ENCODE measurements around the gene SLC35F6. TPM values are rescaled to one million over a fixed set of nuclear protein-coding genes. Genes with fewer than 3 reads are reported as not detected.

SLC35F6 gene
- total RNA-seq, 2 experiments from 2014 or later: 10.4 to 15.0 TPM

GRCh38 chr2:26729311-26729710 lies 34.8 kb upstream of the SLC35F6 start:
- Histone ChIP-seq H2AFZ (ENCODE audit: low read length) (no peak overlapping the region), H3K9me3 (ENCODE audit: low read length) (no peaks in the 10 kb centered on the region), H3K79me2 (ENCODE audit: insufficient read depth, low read depth, low read length) (no peaks in the 10 kb centered on the region), H4K20me1 (ENCODE audit: insufficient read depth, low read length) (no peaks in the 10 kb centered on the region), H3K4me3 (ENCODE audit: low read depth, low read length, poor library complexity, severe bottlenecking) (no peak overlapping the region), H3K27ac (ENCODE audit: low read depth, low read length, poor library complexity, severe bottlenecking) (no peak overlapping the region), H3K9me2 (ENCODE audit: insufficient read depth, low read length) (no peaks in the 10 kb centered on the region), H3K4me1 (ENCODE audit: insufficient read depth, low read length, poor library complexity, severe bottlenecking) (no peaks in the 10 kb centered on the region), H3K4me2 (ENCODE audit: low read length) (no peak overlapping the region), H3K36me3 (ENCODE audit: insufficient read depth, low read length) (no peaks in the 10 kb centered on the region)
- no TSS peak for BruUV-seq (replicated peaks)
- DNase-seq (ENCODE audit: low spot score): no peak
- intact Hi-C loops (cut with micrococcal nuclease; ENCODE audit: unreplicated experiment): no loop called here
- TF ChIP-seq CTCF (conservative IDR thresholded peaks at IDR 0.05; ENCODE audit: low read length): no peak
- TF ChIP-seq EZH2phosphoT487 (IDR thresholded peaks at IDR 0.05; ENCODE audit: borderline replicate concordance, low read depth, low read length): no peak
- ChIA-PET CTCF (ENCODE audit: unreplicated experiment) (interaction anchor here (0.5 kb wide), 1 partner anchor 47 kb away, joined by 3 read pairs; no protein-coding TSS in a partner anchor), POLR2A (no interaction called here)

- no peaks in the 10 kb centered on the region for H3K9me3 ChIP-seq (ENCODE audit: low read length)
- H3K4me3 ChIP-seq (ENCODE audit: low read depth, low read length, poor library complexity, severe bottlenecking): no peak overlapping the region
- H3K36me3 ChIP-seq (ENCODE audit: insufficient read depth, low read length): no peaks in the 10 kb centered on the region
- ChIA-PET POLR2A (interaction anchor here (1.2 kb wide), 1 partner anchor 9 kb away, joined by 3 read pairs; no protein-coding TSS in a partner anchor), CTCF (ENCODE audit: unreplicated experiment) (no interaction called here)
- H4K20me1 ChIP-seq (ENCODE audit: insufficient read depth, low read length): no peaks in the 10 kb centered on the region
- no peaks in the 10 kb centered on the region for H3K9me2 ChIP-seq (ENCODE audit: insufficient read depth, low read length)
- no TSS peak for BruUV-seq (replicated peaks)
- H3K27ac ChIP-seq (ENCODE audit: low read depth, low read length, poor library complexity, severe bottlenecking): no peak overlapping the region
- no peak for TF ChIP-seq CTCF (conservative IDR thresholded peaks at IDR 0.05; ENCODE audit: low read length)
- no peak for TF ChIP-seq EZH2phosphoT487 (IDR thresholded peaks at IDR 0.05; ENCODE audit: borderline replicate concordance, low read depth, low read length)
- no peaks in the 10 kb centered on the region for H3K4me1 ChIP-seq (ENCODE audit: insufficient read depth, low read length, poor library complexity, severe bottlenecking)
- intact Hi-C loops (cut with micrococcal nuclease; ENCODE audit: unreplicated experiment): no loop called here
- H3K79me2 ChIP-seq (ENCODE audit: insufficient read depth, low read depth, low read length): no peaks in the 10 kb centered on the region
- no peak overlapping the region for H3K4me2 ChIP-seq (ENCODE audit: low read length)
- H2AFZ ChIP-seq (ENCODE audit: low read length): no peak overlapping the region
- DNase-seq (ENCODE audit: low spot score): no peak
Measured at GRCh38 chr2:26730549-26731344, 33.3 kb upstream of the SLC35F6 start.

GRCh38 chr2:26731714-26732113 lies 32.4 kb upstream of the SLC35F6 start:
- no peak overlapping the region for H3K4me3 ChIP-seq (ENCODE audit: low read depth, low read length, poor library complexity, severe bottlenecking)
- intact Hi-C loops (cut with micrococcal nuclease; ENCODE audit: unreplicated experiment): no loop called here
- no peak overlapping the region for H3K27ac ChIP-seq (ENCODE audit: low read depth, low read length, poor library complexity, severe bottlenecking)
- no peaks in the 10 kb centered on the region for H3K4me1 ChIP-seq (ENCODE audit: insufficient read depth, low read length, poor library complexity, severe bottlenecking)
- CTCF ChIA-PET (ENCODE audit: unreplicated experiment): no interaction called here
- BruUV-seq (replicated peaks): no TSS peak
- H3K36me3 ChIP-seq (ENCODE audit: insufficient read depth, low read length): no peaks in the 10 kb centered on the region
- TF ChIP-seq EZH2phosphoT487 (IDR thresholded peaks at IDR 0.05; ENCODE audit: borderline replicate concordance, low read depth, low read length): no peak
- TF ChIP-seq CTCF (conservative IDR thresholded peaks at IDR 0.05; ENCODE audit: low read length): no peak
- no peaks in the 10 kb centered on the region for H3K9me2 ChIP-seq (ENCODE audit: insufficient read depth, low read length)
- H3K79me2 ChIP-seq (ENCODE audit: insufficient read depth, low read depth, low read length): no peaks in the 10 kb centered on the region
- H2AFZ ChIP-seq (ENCODE audit: low read length): no peak overlapping the region
- DNase-seq (ENCODE audit: low spot score): no peak
- no peak overlapping the region for H3K4me2 ChIP-seq (ENCODE audit: low read length)
- no peaks in the 10 kb centered on the region for H4K20me1 ChIP-seq (ENCODE audit: insufficient read depth, low read length)
- H3K9me3 ChIP-seq (ENCODE audit: low read length): no peaks in the 10 kb centered on the region
- POLR2A ChIA-PET: no interaction called here
